Measurements from ENCODE around the gene ART4. TPM values are rescaled to one million over a fixed set of nuclear protein-coding genes. Genes with fewer than 3 reads are reported as not detected.

The ART4 gene
- total and polyA plus RNA-seq, 4 donors, result 10.5 to 40.7 (median 22.2) TPM

- no peaks in the 10 kb centered on the region for H3K9me3 ChIP-seq (ENCODE audit: control insufficient read depth in 4 of 4, low read length in 3 of 4)
- H3K9ac ChIP-seq (ENCODE audit: low read depth in 1 of 2, low read length in 2 of 2), result no peak overlapping the region
- DNase-seq (ENCODE audit: low spot score), result no peak
- WGBS, result 77% methylated on average over 6 of the region's 6 CpGs
- TF ChIP-seq REST (IDR thresholded peaks at IDR 0.05) (no peak), MAX (IDR thresholded peaks at IDR 0.05) (no peak), FOXA2 (IDR thresholded peaks at IDR 0.05) (no peak), TAF1 (conservative IDR thresholded peaks at IDR 0.05) (no peak), RXRA (IDR thresholded peaks at IDR 0.05) (no peak), JUND (IDR thresholded peaks at IDR 0.05) (no peak), CTCF (IDR thresholded peaks at IDR 0.05; ENCODE audit: low read depth, low read length, missing input control) (no peak), RAD21 (IDR thresholded peaks at IDR 0.05) (no peak), NR2F2 (IDR thresholded peaks at IDR 0.05) (no peak), ZBTB33 (IDR thresholded peaks at IDR 0.05) (no peak)
- H3K27ac ChIP-seq (ENCODE audit: low read depth in 1 of 2, low read length in 2 of 2), result no peak overlapping the region
- no peaks in the 10 kb centered on the region for H3K36me3 ChIP-seq (ENCODE audit: control insufficient read depth in 4 of 4, insufficient read depth in 3 of 4, low read depth in 1 of 4, low read length in 3 of 4)
- peaks cover 0 to 3% (median under 1%) of the 10 kb centered on the region in 4 donors for H3K4me1 ChIP-seq (ENCODE audit: control insufficient read depth in 4 of 4, insufficient read depth in 4 of 4, low read length in 3 of 4)
- H3K4me3 ChIP-seq (ENCODE audit: low read depth in 1 of 3, low read length in 3 of 3), result no peak overlapping the region
- no peaks in the 10 kb centered on the region for H3K27me3 ChIP-seq (ENCODE audit: control insufficient read depth in 4 of 4, insufficient read depth in 4 of 4, low read length in 3 of 4)
These were observed 42.9 kb upstream of the ART4 start for GRCh38 chr12:14886271-14886670.

- no peak for DNase-seq (ENCODE audit: low spot score)
- Histone ChIP-seq H3K9me3 (ENCODE audit: control insufficient read depth in 4 of 4, low read length in 3 of 4) (no peaks in the 10 kb centered on the region), H3K27ac (ENCODE audit: low read depth in 1 of 2, low read length in 2 of 2) (no peak within 1 kb of the TSS), H3K4me3 (ENCODE audit: low read depth in 1 of 3, low read length in 3 of 3) (no peak within 1 kb of the TSS), H3K36me3 (ENCODE audit: control insufficient read depth in 4 of 4, insufficient read depth in 3 of 4, low read depth in 1 of 4, low read length in 3 of 4) (no peaks in the 10 kb centered on the region), H3K4me1 (ENCODE audit: control insufficient read depth in 4 of 4, insufficient read depth in 4 of 4, low read length in 3 of 4) (peaks cover 0 to 3% (median under 1%) of the 10 kb centered on the region in 4 donors), H3K27me3 (ENCODE audit: control insufficient read depth in 4 of 4, insufficient read depth in 4 of 4, low read length in 3 of 4) (no peaks in the 10 kb centered on the region), H3K9ac (ENCODE audit: low read depth in 1 of 2, low read length in 2 of 2) (peak within 1 kb of the TSS in 1 of 2 donors; percentile 32)
- WGBS, result 66% methylated on average over 6 of the region's 6 CpGs
- no peak for TF ChIP-seq FOXA2 (IDR thresholded peaks at IDR 0.05)
- no peak for TF ChIP-seq HNF4A (conservative IDR thresholded peaks at IDR 0.05)
- TF ChIP-seq JUND (IDR thresholded peaks at IDR 0.05), result no peak
- no peak for TF ChIP-seq HNF4G (IDR thresholded peaks at IDR 0.05)
- no peak for TF ChIP-seq REST (IDR thresholded peaks at IDR 0.05)
- no peak for TF ChIP-seq SP1 (IDR thresholded peaks at IDR 0.05)
- no peak for TF ChIP-seq FOXA1 (IDR thresholded peaks at IDR 0.05)
- no peak for TF ChIP-seq NR2F2 (IDR thresholded peaks at IDR 0.05)
- TF ChIP-seq ATF3 (IDR thresholded peaks at IDR 0.05), result no peak
- no peak for TF ChIP-seq MAX (IDR thresholded peaks at IDR 0.05)
These were observed 42.4 kb upstream of the ART4 start, which contains the start of gene MGP for GRCh38 chr12:14885718-14886221. MGP (minus strand) TSS chr12:14885854; CDS start chr12:14885791, 63 bp downstream.
